Stimulated activated CD4-positive, alpha-beta T cell treated with anti-CD3 and anti-CD28 coated beads, Interleukin-1b, Interleukin-23, amount 100 ng/mL, for 24 hours (primary cell): ENCODE results near the gene IKZF3.
"Not testable (repeated sequence)": the region's sequence is repeated elsewhere in the genome, so short reads cannot be mapped to it uniquely, and the experiment has no call there.

Experiments
- DNase-seq, 4 experiments: peaks; one replicate each; pipeline ENCODE4 v3.0.0-alpha.2; 2020; ENCODE audit warnings: low read depth in 4 of 4, low spot score in 1 of 4

The IKZF3 gene

GRCh38 chr17:39861235-39861634 is 2.9 kb downstream of the IKZF3 start:
- no peak for DNase-seq

DNA sequence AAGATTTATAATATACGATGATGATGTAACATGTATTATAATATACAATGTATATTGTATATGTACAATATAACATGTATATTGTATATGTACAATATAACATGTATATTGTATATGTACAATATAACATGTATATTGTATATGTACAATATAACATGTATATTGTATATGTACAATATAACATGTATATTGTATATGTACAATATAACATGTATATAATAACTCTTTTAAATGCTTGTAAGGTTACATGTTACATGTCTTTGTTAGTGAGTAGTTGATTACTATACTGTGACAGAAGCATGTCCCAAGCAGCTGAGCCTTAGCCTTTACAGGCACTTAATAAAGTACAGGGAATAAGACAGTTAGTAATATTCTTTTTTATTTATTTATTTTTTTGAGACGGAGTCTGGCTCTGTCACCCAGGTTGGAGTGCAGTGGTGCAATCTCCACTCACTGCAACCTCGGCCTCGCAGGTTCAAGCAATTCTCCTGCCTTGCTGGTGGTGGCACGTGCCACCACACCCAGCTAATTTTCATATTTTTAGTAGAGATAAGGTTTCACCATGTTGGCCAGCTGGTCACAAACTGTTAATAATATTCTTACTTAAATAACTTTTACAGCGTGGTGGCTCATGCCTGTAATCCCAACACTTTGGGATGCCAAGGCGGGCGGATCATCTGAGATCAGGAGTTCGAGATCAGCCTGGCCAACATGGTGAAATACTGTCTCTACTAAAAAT is 8.0 kb downstream of the IKZF3 start:
- not testable (repeated sequence) for DNase-seq

- DNase-seq, result no peak
These were observed 9.2 kb downstream of the IKZF3 start for GRCh38 chr17:39854909-39855308.

GRCh38 chr17:39852239-39852638 is 11.9 kb downstream of the IKZF3 start:
- no peak for DNase-seq

DNA sequence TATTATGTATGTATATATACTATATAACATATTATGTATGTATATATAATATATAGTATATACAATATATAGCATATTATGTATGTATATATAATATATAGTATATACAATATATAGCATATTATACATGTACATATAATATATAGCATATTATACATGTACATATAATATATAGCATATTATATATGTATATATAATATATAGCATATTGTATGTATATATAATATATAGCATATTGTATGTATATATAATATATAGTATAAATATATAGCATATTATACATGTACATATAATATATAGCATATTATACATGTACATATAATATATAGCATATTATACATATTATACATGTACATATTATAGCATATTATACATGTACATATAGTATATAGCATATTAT is 13.9 kb downstream of the IKZF3 start:
- DNase-seq, result not testable (repeated sequence)

- no peak for DNase-seq
These were observed 15.5 kb downstream of the IKZF3 start for GRCh38 chr17:39848600-39848999.

DNA sequence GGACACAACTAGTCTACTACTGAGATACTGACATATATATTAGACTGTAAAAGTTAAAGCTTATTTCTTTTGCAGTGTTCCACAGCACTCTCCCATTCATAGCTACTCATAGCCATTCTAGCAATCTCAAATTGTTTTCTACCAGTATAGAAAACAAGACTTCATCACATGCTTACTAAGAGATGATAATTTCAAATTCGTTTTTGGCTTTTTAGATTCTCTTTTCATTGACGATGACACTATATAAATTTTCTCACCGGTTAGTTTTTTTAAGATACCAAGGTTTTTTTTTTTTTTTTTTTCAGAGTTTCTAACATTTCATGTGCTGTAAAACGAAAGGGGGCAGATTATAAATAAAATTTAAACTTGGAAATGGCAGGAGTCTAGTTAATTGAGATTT is 17.9 kb downstream of the IKZF3 start:
- no peak for DNase-seq

GRCh38 chr17:39845052-39845846 is 18.9 kb downstream of the IKZF3 start:
- no peak for DNase-seq

DNA sequence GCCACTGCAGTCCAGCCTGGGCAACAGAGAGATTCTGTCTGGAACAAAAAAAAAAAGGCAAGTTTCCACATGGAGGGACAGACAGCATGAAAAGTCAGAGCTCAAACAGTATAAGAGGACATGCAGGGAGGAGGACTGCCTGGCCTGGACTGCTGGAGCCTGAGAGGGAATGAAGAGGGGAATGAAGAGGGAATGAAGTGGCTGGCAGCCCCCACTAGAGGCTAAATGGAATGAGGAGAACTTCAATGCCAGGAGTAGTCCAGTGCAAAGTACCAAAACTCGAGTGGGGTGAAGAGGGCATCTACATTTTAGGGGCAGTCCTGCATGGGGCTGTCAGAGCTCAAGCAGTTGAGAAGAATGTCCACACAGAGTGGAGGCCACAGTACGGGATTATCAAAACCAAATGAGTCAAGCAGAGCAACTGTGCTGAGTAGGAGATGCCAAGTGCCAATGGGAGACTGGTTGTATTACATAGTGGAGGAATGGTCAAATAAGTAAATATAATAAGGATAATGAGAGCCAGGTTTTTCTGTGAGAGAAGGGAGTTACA is 22.9 kb downstream of the IKZF3 start:
- no peak for DNase-seq

- no peak for DNase-seq
These were observed 25.3 kb downstream of the IKZF3 start for GRCh38 chr17:39838784-39839183.

GRCh38 chr17:39838057-39838456 is 26.1 kb downstream of the IKZF3 start:
- DNase-seq, result no peak

DNA sequence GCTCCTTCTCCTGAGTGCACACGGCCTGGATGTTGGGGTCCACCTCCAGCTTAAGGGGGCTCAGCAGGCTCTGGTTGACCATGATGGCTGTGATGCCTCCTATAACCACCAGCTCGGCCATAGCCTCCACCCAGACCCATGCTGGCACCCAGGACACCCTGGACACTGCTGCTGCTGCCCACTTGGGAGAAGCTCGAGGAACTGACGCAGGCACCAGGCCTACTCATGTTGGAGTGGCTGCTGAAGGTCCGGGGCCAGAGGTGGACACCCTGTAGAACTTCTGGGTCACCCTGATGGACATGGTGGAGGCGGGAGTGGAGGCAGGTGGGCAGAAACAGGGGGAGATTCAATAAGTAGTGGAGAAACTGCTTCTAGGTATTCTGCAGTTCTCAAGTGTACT is 28.0 kb downstream of the IKZF3 start:
- no peak for DNase-seq

- no peak for DNase-seq
These were observed 28.9 kb downstream of the IKZF3 start for GRCh38 chr17:39835038-39835786.

DNA sequence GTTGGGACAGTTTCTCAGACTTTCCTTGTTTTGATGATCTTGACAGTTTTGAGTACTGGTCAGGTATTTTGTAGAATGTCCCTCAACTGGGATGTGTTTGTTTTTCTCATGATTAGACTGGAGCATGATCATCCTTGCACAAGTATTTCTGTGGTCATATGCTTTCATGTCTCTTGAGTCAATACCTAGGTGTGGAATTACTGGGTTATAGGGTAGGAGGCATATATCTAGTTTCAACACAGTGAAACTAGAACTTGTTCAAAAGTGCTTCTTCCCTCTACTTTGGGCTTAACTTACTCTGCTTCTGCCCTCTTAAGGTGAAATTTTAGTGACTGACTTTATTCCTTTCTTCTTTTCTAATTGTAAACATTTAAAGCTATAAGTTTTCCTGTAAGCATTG is 30.1 kb downstream of the IKZF3 start:
- DNase-seq, result no peak

DNA sequence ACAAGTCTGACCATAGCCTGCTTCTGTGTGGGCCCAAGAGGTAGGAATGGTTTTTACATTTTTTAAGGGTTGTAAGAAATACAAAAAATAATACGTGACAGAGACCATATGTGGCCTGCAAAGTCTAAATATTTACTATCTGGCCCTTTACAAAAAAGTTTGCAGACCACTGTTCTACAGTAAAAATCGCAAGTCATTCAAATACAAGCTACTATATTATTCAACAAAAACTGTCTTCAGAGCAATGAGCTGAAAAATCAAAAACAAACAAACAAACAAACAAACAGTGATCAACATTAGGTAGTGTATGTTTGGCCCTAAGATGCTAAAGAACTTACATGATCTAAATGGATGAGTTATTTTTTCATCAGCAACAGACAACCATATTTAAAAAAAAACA is 32.5 kb downstream of the IKZF3 start:
- no peak for DNase-seq

DNA sequence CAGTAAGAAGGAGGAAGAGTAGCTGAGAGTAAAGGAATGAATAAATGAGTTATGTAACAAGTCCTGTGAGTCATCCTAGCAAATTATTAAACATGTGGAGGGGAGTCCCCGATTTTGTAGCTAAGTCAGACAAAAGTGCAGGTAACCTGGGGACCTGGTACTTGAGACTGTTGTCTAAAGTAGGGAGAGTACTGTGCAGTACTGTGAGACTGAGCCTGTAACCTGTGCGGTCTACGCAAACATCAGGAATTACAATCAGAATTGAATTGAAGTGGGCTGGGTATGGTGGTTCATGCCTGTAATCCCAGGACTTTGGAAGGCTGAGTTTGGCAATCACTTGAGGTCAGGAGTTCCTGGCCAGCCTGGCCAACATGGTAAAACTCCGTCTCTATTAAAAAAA is 35.7 kb downstream of the IKZF3 start:
- DNase-seq, result no peak

GRCh38 chr17:39826334-39826733 is 37.8 kb downstream of the IKZF3 start:
- no peak for DNase-seq

DNA sequence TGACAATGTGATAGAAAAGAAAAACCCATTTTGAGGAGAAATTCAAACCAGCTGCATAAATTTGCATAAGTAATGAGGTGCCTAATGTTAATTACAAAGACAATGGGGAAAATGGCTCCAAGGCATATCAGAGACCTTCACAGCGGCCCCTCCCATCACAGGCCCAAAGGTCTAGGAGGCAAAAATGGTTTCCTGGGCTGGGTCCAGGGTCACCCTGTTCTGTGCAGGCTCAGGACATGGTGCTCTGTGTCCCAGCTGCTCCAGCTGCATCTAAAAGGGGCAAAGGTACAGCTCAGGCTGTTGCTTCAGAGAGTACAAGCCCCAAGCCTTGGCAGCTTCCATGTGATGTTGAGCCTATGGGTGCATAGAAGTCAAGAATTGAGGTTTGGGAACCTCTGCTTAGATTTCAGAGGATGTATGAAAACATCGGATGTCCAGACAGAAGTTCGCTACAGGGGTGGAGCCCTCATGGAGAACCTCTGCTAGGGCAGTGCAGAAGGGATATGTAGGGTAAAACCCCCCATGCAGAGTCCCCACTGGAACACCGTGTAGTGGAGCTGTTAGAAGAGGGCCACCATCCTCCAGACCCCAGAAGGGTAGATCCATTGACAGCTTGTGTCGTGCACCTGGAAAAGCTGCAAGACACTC is 40.6 kb downstream of the IKZF3 start:
- no peak for DNase-seq

- DNase-seq, result no peak
These were observed 42.1 kb downstream of the IKZF3 start for GRCh38 chr17:39822051-39822451.

- DNase-seq, result no peak
These were observed 43.1 kb downstream of the IKZF3 start for GRCh38 chr17:39820987-39821386.

DNA sequence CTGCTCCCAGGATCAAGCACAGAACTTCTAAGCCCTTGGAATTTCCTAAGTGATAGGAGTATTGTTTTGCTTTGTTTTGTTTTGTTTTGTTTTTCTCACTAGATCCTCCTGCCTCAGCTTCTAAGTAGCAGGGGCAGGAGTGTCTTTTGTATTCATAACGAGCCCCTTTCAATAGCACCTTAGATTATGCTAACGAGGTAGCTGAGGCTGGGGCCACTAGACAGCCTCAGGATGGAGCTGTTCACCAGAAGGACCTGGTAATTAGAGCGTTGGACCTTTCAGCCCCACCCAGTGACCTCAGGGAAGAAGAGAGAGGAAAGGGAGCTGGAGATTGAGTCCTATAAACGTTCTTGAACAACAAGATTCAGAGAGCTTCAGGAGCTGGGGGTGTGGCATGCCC is 43.6 kb downstream of the IKZF3 start:
- no peak for DNase-seq
